GM18520 (cell line): Measurements from ENCODE around the gene BEND6.
"Not testable (repeated sequence)": the region's sequence is repeated elsewhere in the genome, so short reads cannot be mapped to it uniquely, and the experiment has no call there.

Experiments used
- ATAC-seq: cut with Tn5 transposase; IDR thresholded peaks from one replicate; pipeline ENCODE4 v1.9.1; 2021; ENCODE audit not compliant: unreplicated experiment

Gene BEND6

DNA sequence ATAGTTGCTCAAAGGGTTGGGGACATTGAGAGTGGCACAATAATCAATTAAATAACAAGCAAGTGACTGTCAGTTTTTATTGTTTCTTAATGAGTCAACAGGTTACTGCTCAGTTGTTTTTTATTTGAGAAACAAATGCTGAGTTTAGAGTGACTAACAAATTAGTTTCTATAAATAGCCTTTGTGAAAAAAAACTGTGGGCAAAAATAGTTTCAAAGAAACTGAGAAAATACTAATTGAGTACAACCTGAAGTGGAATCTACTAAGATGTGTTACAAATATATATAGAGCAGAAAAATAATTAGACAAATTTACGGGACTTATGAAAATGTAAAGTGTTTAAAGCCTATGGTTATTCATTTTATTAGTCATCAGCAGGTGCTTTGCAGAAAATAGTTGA, 22.3 kb downstream of the BEND6 start:
- ATAC-seq: no peak

- ATAC-seq: no peak
Measured at GRCh38 chr6:56978530-56978929, 23.6 kb downstream of the BEND6 start.

GRCh38 chr6:56984361-56984760, 29.5 kb downstream of the BEND6 start:
- no peak for ATAC-seq

GRCh38 chr6:56984884-56985283, 30.0 kb downstream of the BEND6 start:
- no peak for ATAC-seq

GRCh38 chr6:56986611-56987010, 31.7 kb downstream of the BEND6 start:
- ATAC-seq: no peak

DNA sequence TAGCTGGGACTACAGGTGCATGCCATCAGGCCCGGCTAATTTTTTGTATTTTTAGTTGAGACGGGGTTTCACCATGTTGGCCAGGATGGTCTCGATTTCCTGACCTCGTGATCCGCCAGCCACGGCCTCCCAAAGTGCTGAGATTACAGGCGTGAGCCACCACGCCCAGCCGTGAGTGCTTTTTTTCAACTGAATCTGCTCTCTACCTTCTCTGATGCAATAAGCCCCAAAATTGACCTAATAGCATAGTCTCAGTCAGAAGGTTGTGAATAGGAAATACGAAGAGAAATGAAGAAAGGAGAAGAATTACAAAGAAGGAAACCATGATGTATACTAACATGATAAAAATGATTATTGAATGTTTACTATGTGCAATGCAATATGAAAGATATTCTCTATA, 33.2 kb downstream of the BEND6 start:
- no peak for ATAC-seq

- no peak for ATAC-seq
Measured at GRCh38 chr6:56992036-56992435, 37.1 kb downstream of the BEND6 start.

- ATAC-seq: no peak
Measured at GRCh38 chr6:56992703-56993102, 37.8 kb downstream of the BEND6 start.

DNA sequence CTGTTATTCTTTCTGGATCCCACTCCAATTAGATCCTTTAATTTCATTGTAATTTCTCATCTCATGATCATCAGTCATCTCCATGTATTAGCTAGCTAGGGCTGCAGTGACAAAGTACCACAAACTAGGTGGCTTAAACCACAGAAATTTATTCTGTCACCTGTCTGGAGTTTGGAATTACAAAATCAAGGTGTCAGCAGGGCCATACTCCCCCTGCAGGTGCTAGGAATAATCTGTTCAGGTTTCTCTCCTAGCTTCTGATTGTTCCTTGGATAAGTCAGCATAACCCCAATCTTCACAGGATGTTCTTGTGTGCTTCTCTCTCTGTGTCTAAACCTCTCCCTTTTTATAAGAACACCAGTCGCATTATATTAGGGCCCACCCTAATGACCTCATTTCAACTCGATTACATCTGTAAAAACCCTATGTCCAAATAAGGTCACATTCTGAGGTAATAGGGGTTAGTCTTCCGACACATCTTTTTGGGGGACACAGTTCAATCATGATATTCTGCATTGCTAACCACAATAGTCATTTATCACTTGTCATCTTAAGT, 40.5 kb downstream of the BEND6 start:
- no peak for ATAC-seq

GRCh38 chr6:56996401-56996800, 41.5 kb downstream of the BEND6 start:
- no peak for ATAC-seq

DNA sequence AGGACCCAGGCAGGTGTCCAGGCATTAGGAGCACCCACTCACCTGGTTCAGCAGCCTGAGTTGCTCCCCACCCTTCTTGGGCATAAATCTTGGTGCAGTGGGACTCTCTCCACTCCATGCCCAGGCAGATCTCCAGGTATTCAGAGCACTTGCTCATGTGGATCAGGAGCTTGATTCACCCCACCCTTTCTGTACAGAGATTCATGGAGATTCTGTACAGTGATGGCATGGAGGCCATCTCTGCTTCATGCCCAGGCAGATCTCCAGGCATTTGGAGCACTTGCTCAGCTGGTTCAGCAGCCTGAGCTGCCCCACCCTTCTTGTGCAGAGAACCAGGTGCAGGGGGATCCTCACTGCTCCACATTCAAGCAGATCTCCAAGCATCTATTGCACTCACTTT, 44.1 kb downstream of the BEND6 start:
- ATAC-seq: no peak

GRCh38 chr6:56999748-57000147, 44.8 kb downstream of the BEND6 start:
- ATAC-seq: not testable (repeated sequence)

GRCh38 chr6:57002197-57002596, 47.3 kb downstream of the BEND6 start:
- ATAC-seq: no peak

DNA sequence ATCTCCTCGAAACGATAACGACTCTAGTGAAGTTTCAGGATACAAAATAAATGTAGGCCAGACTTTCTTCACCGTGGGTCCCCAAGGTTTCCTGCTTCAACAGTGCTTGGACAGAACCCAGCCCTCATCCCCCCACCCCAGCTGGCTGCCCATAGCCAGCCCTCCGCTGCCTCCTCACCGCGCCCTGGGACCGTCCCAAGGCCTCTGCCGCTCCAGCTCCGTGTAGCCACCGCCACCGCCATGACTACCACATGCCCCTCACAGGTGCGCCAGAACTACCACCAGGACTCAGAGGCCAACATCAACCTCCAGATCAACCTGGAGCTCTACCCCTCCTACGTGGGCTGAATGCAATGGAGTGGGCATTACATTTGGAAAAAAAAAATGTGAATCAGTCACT, 49.4 kb downstream of the BEND6 start:
- no peak for ATAC-seq

DNA sequence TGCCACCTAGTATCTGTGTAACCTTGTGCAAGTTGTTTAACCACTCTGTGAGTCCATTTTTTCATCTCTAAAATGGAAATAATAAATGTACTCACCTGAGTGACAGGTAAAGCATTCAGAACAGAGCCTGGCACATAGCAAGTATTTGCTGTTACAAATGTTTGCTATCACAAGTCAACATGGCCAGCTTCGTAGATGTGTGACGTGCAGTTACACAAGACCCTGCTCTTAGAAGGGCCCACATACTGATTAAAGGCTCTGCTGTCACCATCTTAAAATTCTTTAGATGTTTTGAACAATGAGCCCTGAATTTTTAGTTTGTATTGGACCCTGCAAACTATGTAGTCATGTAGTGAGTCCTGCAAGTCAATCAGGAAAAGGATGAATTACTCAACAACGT, 51.2 kb downstream of the BEND6 start:
- ATAC-seq: no peak

- ATAC-seq: not testable (repeated sequence)
Measured at GRCh38 chr6:57008069-57008468, 53.2 kb downstream of the BEND6 start.

GRCh38 chr6:57013521-57013926, 58.6 kb downstream of the BEND6 start:
- ATAC-seq: no peak

DNA sequence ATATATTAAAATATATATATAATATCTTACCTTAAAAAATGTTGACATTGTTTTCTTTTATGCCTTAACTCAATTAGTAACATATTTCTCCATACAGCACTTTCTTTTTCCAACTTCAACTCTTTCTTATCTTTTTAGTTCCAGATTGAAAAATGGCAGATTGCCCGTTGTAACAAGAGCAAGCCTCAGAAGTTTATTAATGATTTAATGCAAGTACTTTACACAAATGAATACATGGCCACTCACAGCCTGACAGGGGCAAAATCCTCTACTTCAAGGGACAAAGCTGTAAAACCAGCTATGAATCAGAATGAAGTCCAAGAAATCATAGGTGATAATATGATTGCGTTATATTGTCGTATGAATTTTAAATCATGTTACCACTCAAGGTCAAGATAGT, 62.2 kb downstream of the BEND6 start:
- no peak for ATAC-seq

GRCh38 chr6:57017841-57018240, 62.9 kb downstream of the BEND6 start:
- ATAC-seq: no peak

DNA sequence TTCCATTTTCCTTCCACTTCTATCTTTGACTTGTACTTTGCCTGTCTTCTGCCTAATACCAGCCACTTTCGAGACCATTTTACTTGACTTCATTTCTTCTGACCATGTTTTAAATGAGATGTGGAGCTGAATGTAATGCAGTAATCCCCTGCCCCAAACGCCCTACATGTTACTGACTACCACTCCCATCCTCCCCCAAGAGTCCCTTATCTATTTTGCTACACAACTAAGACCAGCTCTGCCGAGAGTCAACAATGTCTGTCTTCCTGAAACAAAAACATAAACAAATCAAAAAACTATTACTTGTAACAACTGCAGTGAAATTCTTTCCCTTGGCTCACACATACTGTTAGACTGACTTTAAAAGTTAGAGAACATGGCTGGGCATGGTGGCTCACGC, 64.5 kb downstream of the BEND6 start:
- no peak for ATAC-seq

DNA sequence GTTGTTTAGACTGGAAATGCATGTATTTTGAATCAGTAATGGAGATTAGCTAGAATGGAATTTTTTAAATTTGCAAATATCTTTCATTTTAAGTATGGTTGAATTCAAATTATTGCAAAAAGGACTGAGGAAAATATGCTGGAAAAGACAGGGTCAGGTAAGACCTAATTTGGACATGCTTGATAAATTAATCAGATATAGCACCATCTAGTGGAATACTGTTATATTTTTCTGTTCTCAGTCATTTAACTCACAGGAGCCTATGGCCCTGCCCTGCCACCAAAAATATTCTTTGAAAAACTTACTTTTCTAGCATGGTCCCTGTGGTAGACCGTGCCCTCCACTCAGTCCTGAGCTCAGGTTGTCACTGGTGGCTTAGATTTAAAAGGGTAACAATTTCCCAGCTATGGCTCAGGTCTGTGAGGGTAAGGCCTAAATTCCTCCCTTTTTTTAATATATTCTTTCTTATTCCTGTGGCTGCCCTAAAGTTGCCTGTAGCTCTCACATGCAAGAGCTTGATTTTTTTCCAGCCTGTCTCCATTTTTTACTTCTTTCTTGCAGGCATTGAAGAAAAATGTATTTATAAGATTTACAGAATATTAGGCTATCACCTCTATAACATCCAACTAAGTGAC, 66.3 kb downstream of the BEND6 start:
- ATAC-seq: peak; percentile 81

DNA sequence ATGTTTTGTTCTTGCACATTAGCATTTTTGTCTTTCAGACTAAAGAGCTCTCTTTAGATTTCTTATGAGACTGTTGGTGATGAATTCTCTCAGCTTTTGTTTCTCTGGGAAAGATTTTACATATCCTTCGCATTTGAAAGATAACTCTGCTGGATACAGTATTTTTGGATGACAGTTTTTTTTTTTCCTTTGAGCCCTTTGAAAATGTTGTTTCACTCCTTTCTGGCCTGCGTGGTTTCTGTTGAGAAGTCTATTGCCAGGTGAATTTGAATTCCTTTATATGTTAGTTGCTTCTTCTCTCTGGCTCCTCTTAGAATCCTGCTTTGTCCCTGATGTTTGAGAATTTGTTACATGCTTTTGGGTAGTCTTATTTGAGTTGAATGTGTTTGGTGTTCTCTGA, 69.4 kb downstream of the BEND6 start:
- no peak for ATAC-seq

GRCh38 chr6:57024775-57025174, 69.9 kb downstream of the BEND6 start:
- no peak for ATAC-seq
